HG02610 (cell line): ENCODE results near the gene FAM98B.
A peak's percentile ranks its signal among the peaks of the same experiment; 100 is the strongest.

Experiments used
- ATAC-seq: cut with Tn5 transposase; IDR thresholded peaks from one replicate; pipeline ENCODE4 v1.9.1; 2021; ENCODE audit warnings: mild to moderate bottlenecking, moderate library complexity; ENCODE audit not compliant: unreplicated experiment

The FAM98B gene

DNA sequence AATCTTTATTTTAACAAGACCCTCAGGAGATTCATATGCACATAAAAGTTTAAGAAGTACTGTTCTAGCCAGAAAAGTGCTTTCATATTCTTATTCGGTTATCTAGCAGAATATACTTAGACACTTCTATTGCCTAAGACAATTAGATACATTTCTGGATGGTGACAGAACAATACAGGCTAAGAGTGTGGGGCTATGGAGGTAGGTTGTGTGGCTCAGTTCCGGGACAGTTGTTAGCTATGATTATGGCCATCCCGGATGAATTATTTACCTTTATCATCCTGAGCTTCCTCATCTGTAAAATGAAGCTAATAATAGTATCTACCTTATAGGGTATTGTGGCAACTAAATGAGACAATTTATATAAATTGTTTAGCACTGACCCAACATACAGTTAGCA lies 6.6 kb downstream of the FAM98B start:
- no peak for ATAC-seq

DNA sequence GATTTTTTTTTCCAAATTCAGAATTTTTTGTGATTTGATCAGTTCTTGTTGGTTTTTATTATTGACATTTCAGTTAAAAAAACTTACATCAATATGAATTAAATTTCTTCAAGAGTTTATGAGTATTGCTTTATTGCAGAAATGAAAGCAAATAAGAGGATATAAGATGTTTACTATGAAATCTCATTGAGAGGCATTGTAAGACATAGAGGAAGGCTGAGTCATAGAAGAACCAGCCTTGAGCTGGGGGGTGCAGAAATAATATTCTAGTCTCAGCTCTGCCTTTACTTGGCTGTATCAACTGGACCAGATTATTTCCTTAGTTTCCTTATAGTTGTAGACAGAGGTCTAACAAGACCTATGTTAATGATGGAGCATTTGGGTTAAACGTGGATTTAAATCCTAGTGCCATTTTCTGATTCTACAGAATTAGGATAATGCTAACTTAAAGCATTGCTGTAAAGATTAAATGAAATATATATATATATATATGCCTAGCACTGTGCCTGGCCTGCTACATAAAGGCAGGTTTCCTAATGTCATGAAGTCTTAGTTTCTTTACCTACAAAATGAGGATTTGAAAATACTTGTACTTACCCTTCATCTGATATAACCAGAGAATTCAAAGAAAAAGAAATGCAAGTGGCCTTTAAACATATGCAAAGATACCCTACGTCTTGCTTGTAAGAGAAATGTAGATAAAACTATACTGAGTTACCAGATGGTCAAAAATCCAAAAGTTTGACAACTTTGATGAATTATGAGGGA lies 7.3 kb downstream of the FAM98B start:
- peak; percentile 83 for ATAC-seq

GRCh38 chr15:38463893-38464292 lies 10.0 kb downstream of the FAM98B start:
- ATAC-seq: no peak

- ATAC-seq: no peak
Measured at GRCh38 chr15:38464675-38465074, 10.7 kb downstream of the FAM98B start.

DNA sequence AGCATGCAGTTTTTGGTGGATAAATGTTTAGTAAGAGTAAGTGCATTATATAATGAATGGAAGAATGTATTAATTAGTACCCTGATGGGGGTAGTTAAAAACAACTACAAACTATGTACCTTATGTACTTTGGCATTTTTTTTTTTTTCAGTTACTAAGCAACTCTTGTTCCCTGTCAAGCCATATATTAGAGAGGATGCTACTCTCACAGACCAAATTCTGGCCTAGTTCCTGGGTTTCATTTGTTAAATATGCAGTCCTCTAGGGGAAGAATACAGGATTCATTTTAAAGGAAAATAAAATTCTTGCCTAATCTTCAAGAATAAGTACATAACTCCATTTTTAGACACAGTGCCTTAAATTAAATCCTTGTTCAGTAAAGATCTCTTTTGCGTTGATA lies 16.9 kb downstream of the FAM98B start:
- no peak for ATAC-seq

DNA sequence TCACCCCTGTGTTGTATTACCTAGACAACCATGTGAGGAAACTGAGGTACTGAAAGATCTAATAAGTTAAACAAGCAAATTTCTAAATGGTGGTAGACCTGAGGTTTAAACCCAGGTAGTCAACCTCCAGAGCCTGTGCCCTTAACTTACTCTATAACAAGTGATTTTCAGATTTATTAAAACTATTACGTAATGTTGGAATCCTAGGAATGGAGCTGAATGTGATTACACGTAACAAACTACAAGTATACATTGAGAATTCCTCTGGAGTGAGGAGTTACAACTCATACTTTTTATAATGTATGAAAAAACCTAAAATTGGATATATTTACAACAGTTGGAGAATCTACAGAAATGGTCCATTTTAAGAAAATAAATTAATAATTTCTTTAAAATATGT lies 18.0 kb downstream of the FAM98B start:
- no peak for ATAC-seq

DNA sequence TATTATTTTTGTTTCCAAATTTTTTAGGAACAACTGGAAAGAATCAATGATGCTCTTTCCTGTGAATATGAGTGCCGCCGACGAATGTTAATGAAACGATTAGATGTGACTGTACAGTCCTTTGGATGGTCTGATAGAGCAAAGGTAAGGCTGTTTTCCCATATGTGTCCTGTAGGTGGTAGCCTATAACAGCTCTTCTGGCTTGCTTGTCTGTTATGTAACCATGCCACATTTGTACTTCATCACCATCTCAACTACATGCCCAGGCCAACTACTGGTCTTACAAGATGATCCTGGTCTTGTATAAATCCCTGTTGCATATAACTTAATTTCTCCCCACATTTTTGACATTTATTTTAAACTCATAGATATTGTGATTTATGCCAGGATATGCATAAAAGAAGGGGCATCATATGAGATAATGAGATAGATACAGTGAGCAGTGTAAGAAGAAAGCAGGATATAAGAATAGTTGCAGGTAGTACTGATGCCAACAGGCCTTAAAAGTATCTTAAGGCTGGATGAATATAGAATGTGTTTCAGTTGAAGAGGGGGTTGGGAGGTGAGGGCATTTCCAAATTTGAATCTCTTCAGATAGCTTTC lies 20.3 kb downstream of the FAM98B start:
- ATAC-seq: peak; percentile 97

DNA sequence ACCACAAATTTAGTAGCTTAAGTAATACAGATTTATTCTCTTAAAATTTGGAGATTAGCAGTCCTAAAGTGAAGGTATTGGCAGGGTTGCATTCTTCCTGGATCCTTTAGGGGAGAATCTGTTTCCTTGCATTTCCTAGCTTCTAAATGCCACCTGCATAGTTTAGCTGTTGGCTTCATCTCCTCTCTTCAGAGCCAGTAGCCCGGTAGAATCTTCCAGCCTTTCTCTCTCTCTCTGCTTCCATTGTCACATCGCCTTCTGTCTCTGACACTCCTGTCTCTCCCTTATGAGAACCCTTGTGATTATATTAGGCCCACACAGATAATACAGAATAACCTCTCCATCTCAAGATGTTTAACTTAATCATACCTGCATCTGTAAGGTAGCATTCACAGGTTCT lies 21.4 kb downstream of the FAM98B start:
- ATAC-seq: no peak

- no peak for ATAC-seq
Measured at GRCh38 chr15:38476120-38476519, 22.2 kb downstream of the FAM98B start.

GRCh38 chr15:38477637-38478036 lies 23.7 kb downstream of the FAM98B start:
- no peak for ATAC-seq

DNA sequence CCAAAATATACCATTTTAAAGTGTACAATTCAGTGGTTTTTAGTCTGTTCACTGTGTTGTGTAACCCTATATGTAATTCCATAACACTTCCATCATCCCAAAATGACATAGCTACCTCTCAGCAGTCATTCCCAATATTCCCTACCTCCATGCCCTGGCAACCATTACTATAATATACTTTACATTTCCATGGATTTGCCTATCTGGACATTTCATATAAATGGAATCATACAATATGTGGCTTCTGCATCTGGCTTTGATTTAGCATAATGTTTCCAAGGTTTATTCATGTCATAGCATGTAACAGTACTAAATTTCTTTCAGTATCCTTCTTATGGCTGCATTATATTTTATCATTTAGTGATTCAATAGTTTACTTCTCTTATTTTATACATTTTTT lies 25.3 kb downstream of the FAM98B start:
- ATAC-seq: no peak

DNA sequence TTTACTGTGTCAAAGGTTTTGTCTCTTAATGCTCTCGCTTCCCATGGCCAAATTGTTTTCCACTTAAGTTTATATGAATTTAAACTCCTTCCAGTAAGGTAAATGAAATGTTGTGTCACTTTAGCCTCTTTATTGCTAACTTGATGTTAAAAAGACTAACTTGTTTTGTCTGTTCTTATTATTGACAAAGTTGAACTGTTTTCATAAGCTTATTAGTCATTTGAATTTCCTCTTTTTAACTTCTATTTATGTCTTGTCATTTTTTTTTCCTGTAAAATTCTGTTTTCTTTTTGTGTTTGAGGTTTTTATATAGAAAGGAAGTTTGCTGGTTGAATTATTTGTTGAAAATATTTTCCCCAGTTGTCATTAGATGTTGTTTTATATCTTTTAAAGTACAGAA lies 25.8 kb downstream of the FAM98B start:
- no peak for ATAC-seq

GRCh38 chr15:38481113-38481512 lies 27.2 kb downstream of the FAM98B start:
- no peak for ATAC-seq

DNA sequence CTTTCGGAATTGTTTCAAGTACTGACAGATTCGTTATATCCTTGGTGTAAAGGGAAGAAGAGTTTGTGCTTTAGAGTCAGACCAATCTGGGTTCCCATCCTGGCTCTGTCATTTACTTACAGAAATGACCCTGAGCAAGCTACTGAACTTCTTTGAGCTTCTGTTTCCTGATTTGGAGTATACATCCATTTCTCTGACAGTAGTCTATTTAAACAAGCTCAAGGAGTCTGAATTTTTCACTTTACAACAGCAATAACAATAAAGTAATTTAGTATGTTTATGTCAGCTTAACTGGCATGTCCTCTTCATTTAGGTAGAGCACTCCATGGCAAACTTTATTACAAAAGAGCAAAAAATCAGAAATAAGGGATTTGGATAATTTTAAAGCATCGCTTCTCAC lies 27.8 kb downstream of the FAM98B start:
- no peak for ATAC-seq

DNA sequence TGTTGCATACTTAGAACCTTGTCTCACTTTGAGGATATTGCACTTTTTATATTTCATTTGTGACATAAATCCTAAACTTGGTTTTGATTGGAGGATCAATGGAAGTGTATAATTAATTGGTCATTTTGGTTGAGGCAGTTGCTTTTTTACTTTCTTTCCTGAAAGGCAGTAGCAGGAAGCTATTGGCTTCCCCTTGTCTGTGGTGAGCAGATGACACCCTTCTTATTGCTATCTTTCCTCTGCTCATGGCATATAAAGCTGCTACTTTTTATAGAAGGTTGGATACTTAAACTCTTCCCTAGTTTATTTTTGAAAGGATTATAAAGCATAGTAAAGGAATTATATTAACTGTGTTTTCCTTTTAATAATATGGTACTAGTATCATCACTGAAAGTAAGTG lies 28.6 kb downstream of the FAM98B start:
- no peak for ATAC-seq

DNA sequence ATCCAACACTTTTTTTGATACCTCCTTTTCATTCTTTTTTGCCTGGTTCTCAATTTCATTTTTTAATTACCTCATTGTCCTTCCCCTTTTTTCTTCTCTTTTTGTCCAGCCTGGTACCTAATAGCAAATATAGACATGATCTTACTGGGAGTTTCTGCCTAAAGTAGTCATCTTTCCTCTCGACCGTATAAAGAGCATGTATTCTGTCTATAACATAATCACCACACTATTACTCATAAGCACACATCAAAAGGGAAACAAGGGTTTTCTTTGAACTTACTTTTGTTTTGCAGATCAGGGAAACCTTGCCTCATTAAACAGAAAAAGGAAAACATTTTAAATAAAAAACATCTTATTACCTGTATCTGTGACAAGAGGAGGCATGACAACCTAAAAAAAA lies 33.0 kb downstream of the FAM98B start:
- peak; percentile 65 for ATAC-seq

DNA sequence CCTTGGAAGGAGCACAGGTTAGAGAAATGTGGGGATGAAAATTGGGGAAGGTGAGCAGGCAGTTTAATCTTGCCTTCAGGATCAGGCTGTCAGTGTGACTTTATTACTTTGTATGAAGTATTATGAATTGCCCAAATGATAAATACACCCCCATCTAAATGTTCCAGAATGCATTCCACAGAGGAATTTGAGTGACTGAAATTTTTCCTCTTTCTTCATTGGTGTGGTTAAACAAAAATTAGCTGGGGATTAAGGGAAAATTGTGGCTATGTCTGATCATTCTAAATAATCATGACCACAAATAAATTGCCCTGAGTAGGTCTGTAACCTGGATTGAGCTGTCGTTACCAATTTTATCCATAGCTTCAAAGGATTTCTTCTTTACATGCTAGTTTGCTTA lies 33.5 kb downstream of the FAM98B start:
- no peak for ATAC-seq

DNA sequence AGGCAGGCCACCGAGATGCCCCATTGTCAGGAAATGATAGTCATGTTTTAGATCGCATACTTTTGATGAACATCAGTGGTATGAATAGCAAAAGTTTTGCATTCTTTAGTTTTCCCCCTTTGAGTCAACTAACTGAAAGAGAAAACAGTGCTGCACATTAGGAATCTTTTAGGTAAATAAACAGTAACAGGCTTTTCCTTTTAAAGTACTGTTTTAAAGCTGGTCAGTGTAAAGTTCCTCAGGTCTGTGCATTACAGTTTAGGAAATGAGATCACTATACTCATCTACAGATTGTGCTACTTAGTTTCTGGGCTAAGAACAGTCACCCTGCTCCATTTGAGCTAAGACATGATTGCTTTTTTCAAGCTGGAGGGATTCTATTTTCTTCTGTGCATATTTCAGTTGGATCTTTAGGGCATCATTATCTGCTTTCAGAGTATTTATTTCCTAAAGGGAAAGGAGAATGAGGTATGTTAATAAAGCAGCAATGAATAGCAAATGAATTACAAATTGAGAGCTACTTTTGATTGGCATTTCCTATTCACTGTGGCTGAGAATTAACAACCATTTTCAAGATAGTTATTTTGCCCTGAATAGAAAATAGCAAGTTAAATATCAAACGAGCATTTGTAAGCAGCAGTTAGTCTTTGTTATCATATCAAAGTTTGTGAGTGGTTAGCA lies 36.5 kb downstream of the FAM98B start:
- no peak for ATAC-seq

DNA sequence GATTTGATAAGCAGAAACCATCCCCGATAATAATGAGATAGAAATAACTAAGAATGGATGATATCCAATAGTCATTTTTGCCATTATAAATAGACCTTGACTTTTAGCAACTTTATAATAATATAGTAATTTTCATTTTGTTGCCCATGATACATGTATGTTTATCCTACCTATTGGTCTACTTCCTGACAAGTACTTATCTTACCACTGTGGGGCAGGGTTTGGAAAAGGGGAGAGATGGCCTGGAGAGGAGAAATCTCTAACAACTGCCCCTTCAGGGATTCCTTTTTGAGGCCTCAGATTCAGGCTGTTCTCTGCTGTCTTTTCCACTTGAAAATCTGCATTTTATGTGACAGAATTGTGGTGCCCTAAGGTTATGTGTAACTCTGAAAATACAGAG lies 42.2 kb downstream of the FAM98B start:
- ATAC-seq: no peak

DNA sequence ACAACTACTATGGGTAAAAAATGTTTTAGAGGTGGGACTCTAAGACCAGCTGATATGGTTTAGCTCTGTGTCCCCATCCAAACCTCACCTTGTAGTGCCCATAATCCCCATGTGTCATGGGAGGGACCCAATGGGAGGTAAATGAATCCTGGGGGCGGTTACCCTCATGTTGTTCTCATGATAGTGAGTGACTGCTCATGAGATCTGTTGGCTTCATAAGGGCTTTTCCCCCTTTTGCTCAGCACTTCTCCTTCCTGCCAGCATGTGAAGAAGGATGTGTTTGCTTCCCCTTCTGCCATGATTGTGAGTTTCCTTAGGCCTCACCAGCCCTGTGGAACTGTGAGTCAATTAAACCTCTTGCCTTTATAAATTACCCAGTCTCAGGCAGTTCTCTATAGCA lies 45.7 kb downstream of the FAM98B start:
- no peak for ATAC-seq

DNA sequence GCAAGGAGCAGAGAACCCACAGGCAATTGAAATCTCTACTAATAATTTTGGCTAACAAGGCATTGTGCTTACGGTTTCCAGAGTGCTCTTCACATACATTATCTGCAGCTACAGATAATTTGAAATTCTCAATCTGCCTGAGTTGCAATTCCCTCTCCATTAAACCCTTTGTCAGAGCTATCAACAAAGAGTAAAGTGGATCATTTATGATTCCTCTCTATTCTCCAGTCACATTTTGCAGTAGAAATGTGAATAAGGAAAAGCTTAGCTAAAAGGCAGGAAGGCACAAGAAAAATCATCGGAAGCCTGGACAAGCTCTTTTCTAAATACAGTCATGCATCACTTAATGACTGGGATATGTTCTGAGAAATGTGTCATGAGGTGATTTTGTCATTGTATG lies 49.6 kb downstream of the FAM98B start:
- ATAC-seq: no peak
